ENCODE data around the gene IQCK.
A peak's percentile ranks its signal among the peaks of the same experiment; 100 is the strongest.

The IQCK gene

GRCh38 chr16:19884611-19885450, 166.8 kb downstream of the IQCK start, which contains the start of gene GPRC5B:
TSS of gene GPRC5B (minus strand) at chr16:19884848. CDS start at chr16:19872845, 12,003 bp downstream.
- no peak for DNase-seq (ENCODE audit: low read depth)

GRCh38 chr16:19885451-19886072, 167.5 kb downstream of the IQCK start:
- DNase-seq (ENCODE audit: low read depth): no peak

- DNase-seq (ENCODE audit: low read depth): peak; percentile 43
Observed at GRCh38 chr16:19886073-19886941, 168.2 kb downstream of the IQCK start.

GRCh38 chr16:19888834-19889233, 170.8 kb downstream of the IQCK start:
- no peak for DNase-seq (ENCODE audit: low read depth)

GRCh38 chr16:19890901-19891300, 172.8 kb downstream of the IQCK start:
- DNase-seq (ENCODE audit: low read depth): no peak

- no peak for DNase-seq (ENCODE audit: low read depth)
Observed at GRCh38 chr16:19892902-19893301, 174.8 kb downstream of the IQCK start.

DNA sequence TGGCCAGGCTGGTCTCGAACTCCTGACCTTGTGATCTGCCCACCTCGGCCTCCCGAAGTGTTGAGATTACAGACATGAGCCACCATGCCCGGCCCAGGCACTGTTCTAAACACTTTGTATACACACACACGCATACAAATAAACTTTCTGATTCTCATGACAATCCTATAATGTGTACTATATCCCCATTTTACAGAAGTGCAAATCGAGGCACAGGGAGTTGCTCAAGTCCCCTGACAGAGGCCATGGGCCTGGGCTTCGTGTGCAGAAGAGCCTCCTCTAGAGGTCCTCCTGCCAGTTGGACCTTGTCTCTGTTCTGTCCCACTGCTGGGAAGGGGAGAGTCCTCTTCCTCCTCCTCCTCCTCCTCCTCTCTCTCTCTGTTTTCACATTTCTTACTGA, 176.5 kb downstream of the IQCK start:
- DNase-seq (ENCODE audit: low read depth): no peak

GRCh38 chr16:19896951-19897350, 178.9 kb downstream of the IQCK start:
- no peak for DNase-seq (ENCODE audit: low read depth)

DNA sequence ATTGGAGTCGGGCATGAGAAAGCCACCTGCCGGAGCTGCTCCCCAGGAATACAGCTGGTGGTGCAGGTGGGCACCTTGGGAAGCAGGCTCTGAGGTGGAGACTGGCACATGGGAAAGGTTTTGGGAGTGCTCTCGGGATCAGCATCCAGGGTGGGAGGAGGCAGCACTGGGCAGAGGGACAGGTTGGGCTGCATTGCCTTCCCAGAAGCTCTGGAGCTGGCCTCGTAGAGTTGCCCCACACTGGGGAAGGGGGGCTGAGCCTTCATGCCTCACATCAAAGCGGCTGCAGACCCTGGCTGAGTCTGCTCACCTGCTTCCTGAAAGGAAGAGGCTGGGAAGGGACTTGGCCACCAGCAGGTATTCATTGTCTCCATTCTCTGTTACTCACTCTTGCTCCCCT, 180.1 kb downstream of the IQCK start:
- DNase-seq (ENCODE audit: low read depth): no peak

DNA sequence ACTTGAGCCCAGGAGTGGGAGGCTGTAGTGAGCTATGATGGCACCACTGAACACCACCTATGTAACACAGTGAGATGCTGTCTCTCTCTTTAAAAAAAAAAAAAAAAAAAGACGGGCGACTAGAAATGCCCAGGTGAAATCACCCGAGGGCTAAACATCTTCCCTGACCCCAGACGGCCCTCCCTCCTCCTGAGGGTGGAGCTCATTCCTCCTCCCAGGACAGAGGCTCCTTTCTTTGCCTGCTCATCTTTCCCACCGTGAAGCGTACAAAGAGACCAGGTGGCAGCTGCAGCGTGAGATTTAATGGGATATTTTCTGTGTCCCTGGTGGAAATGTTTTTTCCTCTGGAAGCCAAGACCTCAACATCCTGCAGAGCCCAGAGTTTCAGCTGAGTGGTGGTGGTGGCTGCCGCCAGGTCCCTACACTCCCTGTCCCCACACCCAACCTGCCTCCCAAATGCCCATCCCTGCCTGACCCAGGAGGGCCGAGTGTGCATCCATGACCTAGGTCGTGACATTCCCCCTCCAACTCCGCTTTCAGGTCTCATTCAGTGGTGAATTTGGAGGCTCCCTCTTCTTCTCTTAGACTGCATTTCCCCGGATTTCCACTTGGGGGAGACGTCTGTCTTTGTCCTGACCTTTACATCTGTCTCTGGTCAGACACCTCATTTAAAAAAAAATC, 181.0 kb downstream of the IQCK start:
- no peak for DNase-seq (ENCODE audit: low read depth)

GRCh38 chr16:19899605-19899955, 181.5 kb downstream of the IQCK start:
- DNase-seq (ENCODE audit: low read depth): no peak

- no peak for DNase-seq (ENCODE audit: low read depth)
Observed at GRCh38 chr16:19901164-19901563, 183.1 kb downstream of the IQCK start.

GRCh38 chr16:19907161-19907992, 189.3 kb downstream of the IQCK start:
- DNase-seq (ENCODE audit: low read depth): peak; percentile 26

All from non-pigmented ciliary epithelial cell (primary cell).